H9 (cell line): ENCODE data around the gene PLD5. TPM values are rescaled to one million over a fixed set of nuclear protein-coding genes. Genes with fewer than 3 reads are reported as not detected.
"Not testable (repeated sequence)": the region's sequence is repeated elsewhere in the genome, so short reads cannot be mapped to it uniquely, and the experiment has no call there.

Source experiments
- DNase-seq: peaks from one replicate; pipeline ENCODE4 v3.0.0-alpha.2; 2017
- H2AFZ ChIP-seq: one replicate; pipeline ENCODE4 v1.6.1; 2013; ENCODE audit warnings: mild to moderate bottlenecking, low read length, control low read depth, moderate library complexity
- H2AK5ac ChIP-seq: 2 replicates; pipeline ENCODE4 v1.6.1; 2013; ENCODE audit warnings: low read length, control low read depth, mixed read lengths; ENCODE audit not compliant: insufficient read length
- H2BK120ac ChIP-seq: one replicate; pipeline ENCODE4 v1.6.1; 2013; ENCODE audit warnings: low read depth, mild to moderate bottlenecking, low read length, control low read depth, inconsistent platforms; ENCODE audit not compliant: poor library complexity, severe bottlenecking
- H2BK12ac ChIP-seq: 2 replicates; pipeline ENCODE4 v1.6.1; 2013; ENCODE audit warnings: low read length, control low read depth, mixed read lengths, low read depth; ENCODE audit not compliant: insufficient read length
- H2BK15ac ChIP-seq: 2 replicates; pipeline ENCODE4 v1.6.1; 2013; ENCODE audit warnings: low read depth, low read length, control low read depth
- H2BK20ac ChIP-seq: one replicate; pipeline ENCODE4 v1.6.1; 2013; ENCODE audit warnings: low read depth, mild to moderate bottlenecking, low read length, control low read depth, inconsistent platforms; ENCODE audit not compliant: poor library complexity, severe bottlenecking
- H2BK5ac ChIP-seq: 2 replicates; pipeline ENCODE4 v1.6.1; 2013; ENCODE audit warnings: low read length, control low read depth, mixed read lengths; ENCODE audit not compliant: insufficient read length
- H3K14ac ChIP-seq: 2 replicates; pipeline ENCODE4 v1.6.1; 2013; ENCODE audit warnings: low read length, control low read depth; ENCODE audit not compliant: insufficient read depth
- H3K18ac ChIP-seq: 2 replicates; pipeline ENCODE4 v1.6.1; 2013; ENCODE audit warnings: low read depth, mild to moderate bottlenecking, mixed read lengths, low read length, control low read depth; ENCODE audit not compliant: insufficient read length
- H3K23ac ChIP-seq: 2 replicates; pipeline ENCODE4 v1.6.1; 2013; ENCODE audit warnings: low read length, control low read depth, mixed read lengths, low read depth; ENCODE audit not compliant: insufficient read length
- H3K23me2 ChIP-seq: 2 replicates; pipeline ENCODE4 v1.6.1; 2013; ENCODE audit warnings: low read depth, mild to moderate bottlenecking, mixed read lengths, low read length, control low read depth; ENCODE audit not compliant: insufficient read length, poor library complexity, severe bottlenecking
- H3K27ac ChIP-seq: 2 replicates; pipeline ENCODE4 v1.5.1; 2013; ENCODE audit warnings: low read length, control low read depth, mixed read lengths, low read depth; ENCODE audit not compliant: insufficient read length
- H3K27me3 ChIP-seq: 2 replicates; pipeline ENCODE4 v1.6.1; 2013; ENCODE audit warnings: low read length, control low read depth, inconsistent platforms; ENCODE audit not compliant: insufficient read depth
- H3K4ac ChIP-seq: 2 replicates; pipeline ENCODE4 v1.6.1; 2013; ENCODE audit warnings: low read depth, mild to moderate bottlenecking, control low read depth, inconsistent platforms, low read length, moderate library complexity
- H3K4me1 ChIP-seq: 2 replicates; pipeline ENCODE4 v1.6.1; 2013; ENCODE audit warnings: low read length, control low read depth, inconsistent platforms; ENCODE audit not compliant: insufficient read depth
- H3K4me2 ChIP-seq: 2 replicates; pipeline ENCODE4 v1.6.1; 2013; ENCODE audit warnings: low read length, control low read depth, mixed read lengths; ENCODE audit not compliant: insufficient read length, insufficient read depth
- H3K56ac ChIP-seq: 2 replicates; pipeline ENCODE4 v1.6.1; 2013; ENCODE audit warnings: low read depth, mild to moderate bottlenecking, mixed read lengths, low read length, control low read depth; ENCODE audit not compliant: insufficient read length
- H3K79me1 ChIP-seq: 2 replicates; pipeline ENCODE4 v1.6.1; 2013; ENCODE audit warnings: low read depth, mild to moderate bottlenecking, moderate library complexity, low read length, control low read depth, inconsistent platforms; ENCODE audit not compliant: insufficient read depth, poor library complexity, severe bottlenecking
- H3K79me2 ChIP-seq: 2 replicates; pipeline ENCODE4 v1.6.1; 2013; ENCODE audit warnings: low read length, control low read depth, inconsistent platforms; ENCODE audit not compliant: insufficient read depth
- H3K9ac ChIP-seq: 2 replicates; pipeline ENCODE4 v1.6.1; 2013; ENCODE audit warnings: low read length, control low read depth, mixed read lengths; ENCODE audit not compliant: insufficient read length; ENCODE audit errors: extremely low read depth
- H3K9me3 ChIP-seq: one replicate; pipeline ENCODE4 v1.6.1; 2013; ENCODE audit warnings: low read depth, low read length, inconsistent platforms; ENCODE audit not compliant: control insufficient read depth
- H3T11ph ChIP-seq: one replicate; pipeline ENCODE4 v1.6.1; 2013; ENCODE audit warnings: mild to moderate bottlenecking, low read length, control low read depth, inconsistent platforms
- H4K20me1 ChIP-seq: one replicate; pipeline ENCODE4 v1.6.1; 2013; ENCODE audit not compliant: control insufficient read depth, insufficient read length, insufficient read depth
- H4K5ac ChIP-seq: 2 replicates; pipeline ENCODE4 v1.6.1; 2013; ENCODE audit warnings: low read depth, mild to moderate bottlenecking, mixed read lengths, low read length, control low read depth; ENCODE audit not compliant: insufficient read length
- H4K8ac ChIP-seq: replicated peaks from 2 replicates; pipeline ENCODE4 v1.6.1; 2013; ENCODE audit warnings: low read length, control low read depth, mixed read lengths, low read depth; ENCODE audit not compliant: insufficient read length
- H4K91ac ChIP-seq: 2 replicates; pipeline ENCODE4 v1.6.1; 2013; ENCODE audit warnings: low read depth, mild to moderate bottlenecking, moderate library complexity, mixed read lengths, low read length, control low read depth; ENCODE audit not compliant: insufficient read length
- H3K27ac Mint-ChIP-seq, 3 experiments: 2 replicates in 2 of 3; 3 replicates in 1 of 3; pipeline ENCODE4 v1.8.0; 2020 to 2021; ENCODE audit warnings: mixed read lengths in 3 of 3, mild to moderate bottlenecking in 1 of 3, moderate library complexity in 1 of 3
- H3K27me3 Mint-ChIP-seq: 2 replicates; pipeline ENCODE4 v1.8.0; 2021; ENCODE audit warnings: low read depth, mild to moderate bottlenecking, moderate library complexity, mixed read lengths
- H3K36me3 Mint-ChIP-seq, 3 experiments: 2 replicates in 2 of 3; 3 replicates in 1 of 3; pipeline ENCODE4 v1.8.0; 2020 to 2021; ENCODE audit warnings: low read depth in 3 of 3, mixed read lengths in 3 of 3; ENCODE audit not compliant: insufficient read depth in 1 of 3
- H3K4me1 Mint-ChIP-seq, 2 experiments: 2 replicates each; pipeline ENCODE4 v1.8.0; 2020; ENCODE audit warnings: mixed read lengths in 2 of 2
- H3K4me3 Mint-ChIP-seq, 2 experiments: 2 replicates in 1 of 2; 3 replicates in 1 of 2; pipeline ENCODE4 v1.8.0; 2020 to 2021; ENCODE audit warnings: mild to moderate bottlenecking in 2 of 2, mixed read lengths in 2 of 2, moderate library complexity in 1 of 2
- H3K9me3 Mint-ChIP-seq, 2 experiments: 2 replicates in 1 of 2; 3 replicates in 1 of 2; pipeline ENCODE4 v1.8.0; 2020; ENCODE audit warnings: mild to moderate bottlenecking in 2 of 2, mixed read lengths in 2 of 2, moderate library complexity in 1 of 2
- WGBS: extraction: QIAGEN DNeasy Blood & Tissue Kit; methylation state at CpG from one replicate; pipeline ENCODE4 v1.1.7; 2013; ENCODE audit warnings: missing lambda C conversion rate, low lambda C conversion rate, mixed read lengths; ENCODE audit not compliant: insufficient read length; ENCODE audit errors: extremely low coverage; 5-methylcytosine and 5-hydroxymethylcytosine counted together
- total RNA-seq: library from RNA; stranded (reverse); gene quantifications from 2 replicates; pipeline ENCODE4 v1.2.1, GENCODE V29; 2021

The PLD5 gene
- total RNA-seq, 1 experiment from 2014 or later = 5.2 TPM

DNA sequence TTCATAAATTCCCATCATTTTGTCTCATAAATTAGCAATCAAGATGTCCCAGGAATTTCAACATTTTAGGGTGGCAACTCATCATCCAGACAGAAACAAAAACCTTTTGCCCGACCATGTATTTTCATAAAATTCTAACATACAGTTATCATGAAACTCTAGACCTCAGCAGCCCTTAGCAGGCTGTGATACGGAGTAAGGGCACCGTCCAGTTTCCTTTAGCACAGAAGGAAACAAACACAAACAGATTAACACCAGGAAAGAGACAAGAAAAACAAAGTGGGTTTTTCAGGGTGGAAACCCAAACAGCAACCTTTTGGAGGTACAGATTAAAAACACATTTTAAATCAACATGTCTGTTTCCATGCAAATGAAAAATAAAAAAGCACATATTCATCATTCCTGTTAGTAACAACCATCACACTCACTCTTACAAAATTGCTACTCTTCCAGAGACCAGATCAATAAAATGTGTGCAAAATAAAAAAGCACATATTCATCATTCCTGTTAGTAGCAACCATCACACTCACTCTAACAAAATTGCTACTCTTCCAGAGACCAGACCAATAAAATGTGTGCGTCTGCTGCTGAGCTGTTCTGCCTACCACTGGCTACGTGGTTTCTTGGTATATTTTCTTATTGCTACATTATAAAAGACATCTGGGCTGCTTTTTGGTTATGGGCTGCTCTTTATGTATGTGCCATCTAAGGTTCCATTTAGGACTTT is 241.6 kb downstream of the PLD5 start:
- H4K91ac ChIP-seq, H3K4me1 Mint-ChIP-seq, H2AFZ ChIP-seq, H4K5ac ChIP-seq, H3K79me2 ChIP-seq, H3K9ac ChIP-seq, DNase-seq, H2BK20ac ChIP-seq, H2BK15ac ChIP-seq, H3K23me2 ChIP-seq, H3K4me1 ChIP-seq, H3K9me3 Mint-ChIP-seq, H3K27me3 Mint-ChIP-seq, H2AK5ac ChIP-seq, H3K36me3 Mint-ChIP-seq, H3K4me2 ChIP-seq, H3K23ac ChIP-seq, H3K56ac ChIP-seq, H2BK120ac ChIP-seq, H4K20me1 ChIP-seq, H4K8ac ChIP-seq, H3K27ac Mint-ChIP-seq, H3K4me3 Mint-ChIP-seq, H3K27ac ChIP-seq, H3K14ac ChIP-seq, H3K79me1 ChIP-seq, H2BK5ac ChIP-seq, H3K27me3 ChIP-seq, H3K18ac ChIP-seq, H3T11ph ChIP-seq, H2BK12ac ChIP-seq, H3K4ac ChIP-seq, H3K9me3 ChIP-seq: not testable (repeated sequence)
- WGBS = no CpG with 5 or more reads among the region's 5 CpGs

- H3K4me2 ChIP-seq = not testable (repeated sequence)
Measured at GRCh38 chr1:242278406-242278805, 246.1 kb downstream of the PLD5 start.

More at GRCh38 chr1:242278406-242278805, 246.1 kb downstream of the PLD5 start:
- not testable (repeated sequence) for H3K4me1 ChIP-seq, H2AK5ac ChIP-seq, H2AFZ ChIP-seq, H2BK12ac ChIP-seq, H2BK20ac ChIP-seq, H4K8ac ChIP-seq, H3K27ac Mint-ChIP-seq, DNase-seq, H2BK5ac ChIP-seq, H3K27me3 ChIP-seq, H4K91ac ChIP-seq, H3K36me3 Mint-ChIP-seq, H4K20me1 ChIP-seq, H3K79me1 ChIP-seq, H3K9me3 Mint-ChIP-seq, H3K4me3 Mint-ChIP-seq, H2BK15ac ChIP-seq, H3K23me2 ChIP-seq, H3K27me3 Mint-ChIP-seq, H3K23ac ChIP-seq, H3K14ac ChIP-seq, H3K27ac ChIP-seq, H2BK120ac ChIP-seq, H3K9me3 ChIP-seq, H3K9ac ChIP-seq, H3K4ac ChIP-seq, H3K79me2 ChIP-seq, H3K4me1 Mint-ChIP-seq, H3K56ac ChIP-seq, H3T11ph ChIP-seq, H4K5ac ChIP-seq, H3K18ac ChIP-seq
- no CpG with 5 or more reads among the region's 3 CpGs for WGBS
